Liver (tissue), 3 donors: Measurements from ENCODE around the gene PCYT1A.
"Not testable (repeated sequence)": the region's sequence is repeated elsewhere in the genome, so short reads cannot be mapped to it uniquely, and the experiment has no call there.

ENCODE experiments used
- CTCF ChIP-seq: fragments of 150-350 bp; IDR thresholded peaks from 2 replicates; pipeline ENCODE4 v1.5.1; 2017; ENCODE audit warnings: improper control_type of control experiment, low read depth, low read length; ENCODE audit not compliant: missing input control
- EGR1 ChIP-seq, 2 donors: IDR thresholded peaks; 2 replicates each; pipeline ENCODE4 v1.6.1; 2016 to 2018; ENCODE audit warnings: antibody characterized with exemption in 2 of 2, low read depth in 2 of 2
- JUND ChIP-seq, 2 donors: IDR thresholded peaks; 2 replicates each; pipeline ENCODE4 v1.6.1; 2016; ENCODE audit warnings: antibody characterized with exemption in 2 of 2
- MAX ChIP-seq: IDR thresholded peaks from 2 replicates; pipeline ENCODE4 v1.6.1; 2016; ENCODE audit warnings: antibody characterized with exemption
- REST ChIP-seq: IDR thresholded peaks from 2 replicates; pipeline ENCODE4 v1.6.1; 2016; ENCODE audit warnings: antibody characterized with exemption, mild to moderate bottlenecking
- RXRA ChIP-seq, 2 donors: IDR thresholded peaks; 2 replicates each; pipeline ENCODE4 v1.6.1; 2017 to 2018; ENCODE audit warnings: antibody characterized with exemption in 2 of 2, mild to moderate bottlenecking in 1 of 2
- SP1 ChIP-seq: IDR thresholded peaks from 2 replicates; pipeline ENCODE4 v1.6.1; 2018; ENCODE audit warnings: antibody characterized with exemption, mild to moderate bottlenecking
- TAF1 ChIP-seq: conservative IDR thresholded peaks from 2 replicates; pipeline ENCODE4 v1.6.1; 2016; ENCODE audit warnings: antibody characterized with exemption, mild to moderate bottlenecking
- ZBTB33 ChIP-seq: IDR thresholded peaks from 2 replicates; pipeline ENCODE4 v1.6.1; 2016; ENCODE audit warnings: antibody characterized with exemption
- donor health status: healthy.
- donor health status: healthy.

- TF ChIP-seq TAF1; REST; SP1; CTCF; EGR1 (IDR thresholded peaks at IDR 0.05; ENCODE audit: low read depth in 2 of 2); ZBTB33; MAX; RXRA (IDR thresholded peaks at IDR 0.05); JUND (IDR thresholded peaks at IDR 0.05): not testable (repeated sequence)
Observed at GRCh38 chr3:196184169-196184432, 103.4 kb downstream of the PCYT1A start.
